ENCODE measurements around the gene GMPS. TPM values are rescaled to one million over a fixed set of nuclear protein-coding genes. Genes with fewer than 3 reads are reported as not detected.

GMPS gene
- total and polyA plus RNA-seq, 2 of the 4 experiments (the other 2 are of a cell fraction) = 33.9 to 52.5 TPM

DNA sequence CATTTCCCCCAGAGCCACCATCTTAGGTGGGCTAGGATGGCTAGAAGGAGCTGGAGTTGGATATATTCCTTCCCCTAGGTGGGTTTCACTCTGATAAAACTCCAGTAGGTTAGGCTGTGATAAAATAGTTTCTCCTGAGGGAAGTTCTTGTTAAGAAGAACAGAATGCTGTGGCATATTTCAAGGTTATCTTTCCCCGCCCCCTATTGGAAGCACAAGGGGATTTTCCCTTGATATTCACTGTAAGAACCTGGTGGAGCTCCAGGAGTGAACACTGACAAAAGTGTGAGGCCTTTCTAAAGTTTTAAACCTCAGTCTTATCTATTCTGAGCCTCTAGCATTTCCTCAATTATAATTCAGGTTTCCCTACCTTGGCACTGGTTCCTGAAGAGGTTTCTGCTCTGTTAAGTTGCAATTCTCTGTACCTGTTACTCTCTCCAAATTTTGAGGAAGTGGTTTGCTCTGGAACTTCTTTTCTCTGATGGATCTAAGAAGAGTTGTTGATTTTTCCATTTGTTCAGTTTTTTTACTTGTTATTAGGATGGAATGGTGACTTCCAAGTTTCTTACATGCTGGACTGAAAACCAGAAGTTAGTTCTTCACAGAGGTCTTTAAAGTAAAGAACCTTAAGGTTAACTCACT lies 113.5 kb downstream of the GMPS start:
- Histone ChIP-seq H3K9me1 (ENCODE audit: insufficient read depth, low read length) (no peaks in the 10 kb centered on the region), H3K27ac (ENCODE audit: insufficient read depth, low read length) (no peak overlapping the region), H3K18ac (ENCODE audit: low read depth, low read length) (no peak overlapping the region), H4K5ac (ENCODE audit: low read depth, low read length) (no peak overlapping the region), H3K14ac (replicated peaks; ENCODE audit: low read depth, low read length) (no peak overlapping the region), H2BK20ac (ENCODE audit: low read depth, low read length) (no peak overlapping the region), H3K4me2 (ENCODE audit: low read depth, low read length) (no peak overlapping the region), H2BK5ac (ENCODE audit: low read depth, low read length, poor library complexity, severe bottlenecking) (no peak overlapping the region), H3K4me1 (ENCODE audit: control insufficient read depth, insufficient read depth, low read length) (no peaks in the 10 kb centered on the region), H3K9me3 (ENCODE audit: control insufficient read depth, insufficient read depth, low read length) (no peaks in the 10 kb centered on the region), H3K4me3 (ENCODE audit: insufficient read depth, low read depth, low read length) (no peak overlapping the region), H4K91ac (ENCODE audit: insufficient read depth, low read depth, low read length) (no peak overlapping the region), H3K9ac (ENCODE audit: low read depth, low read length) (no peak overlapping the region), H3K79me1 (ENCODE audit: low read depth in 1 of 2, low read length in 2 of 2) (no peaks in the 10 kb centered on the region), H4K20me1 (ENCODE audit: insufficient read depth, low read length) (no peaks in the 10 kb centered on the region), H3K4ac (ENCODE audit: low read depth, low read length) (no peak overlapping the region), H2BK15ac (ENCODE audit: low read depth, low read length) (no peak overlapping the region), H3K56ac (ENCODE audit: extremely low read depth, insufficient read depth, low read length) (no peak overlapping the region), H2AK9ac (replicated peaks; ENCODE audit: low read depth, low read length, poor library complexity) (no peak overlapping the region), H2AFZ (replicated peaks; ENCODE audit: low read length, poor library complexity) (no peak overlapping the region), H3K27me3 (ENCODE audit: control insufficient read depth, insufficient read depth, low read length) (no peaks in the 10 kb centered on the region), H2BK120ac (ENCODE audit: low read depth, low read length) (no peak overlapping the region), H3K36me3 (ENCODE audit: control insufficient read depth, insufficient read depth, low read length) (no peaks in the 10 kb centered on the region), H3K23ac (ENCODE audit: low read depth, low read length) (no peak overlapping the region), H2AK5ac (ENCODE audit: low read depth, low read length) (no peak overlapping the region), H4K8ac (ENCODE audit: low read depth in 2 of 2, low read length in 2 of 2) (no peak overlapping the region)
- intact Hi-C loops (cut with micrococcal nuclease) = loop anchor here (5.0 kb wide), 1 partner anchor 232 kb away; no protein-coding TSS in a partner anchor
- in situ Hi-C loops (cut with MboI; ENCODE audit: low sequenced_read_pairs) = loop anchor here (25.0 kb wide), 1 partner anchor 1153 kb away; no protein-coding TSS in a partner anchor
- no CpG with 5 or more reads among the region's 1 CpG for WGBS, 2 experiments (ENCODE audit: extremely low coverage in 2 of 2, insufficient read length in 1 of 2)
- ChIA-PET POLR2A (ENCODE audit: unreplicated experiment) (no interaction called here), CTCF (no interaction called here)
- no peak for ATAC-seq (ENCODE audit: low read depth)
- no TSS peak for BruUV-seq (replicated peaks)
- DNase-seq = peak; percentile 30
- TF ChIP-seq, protein P1, sequence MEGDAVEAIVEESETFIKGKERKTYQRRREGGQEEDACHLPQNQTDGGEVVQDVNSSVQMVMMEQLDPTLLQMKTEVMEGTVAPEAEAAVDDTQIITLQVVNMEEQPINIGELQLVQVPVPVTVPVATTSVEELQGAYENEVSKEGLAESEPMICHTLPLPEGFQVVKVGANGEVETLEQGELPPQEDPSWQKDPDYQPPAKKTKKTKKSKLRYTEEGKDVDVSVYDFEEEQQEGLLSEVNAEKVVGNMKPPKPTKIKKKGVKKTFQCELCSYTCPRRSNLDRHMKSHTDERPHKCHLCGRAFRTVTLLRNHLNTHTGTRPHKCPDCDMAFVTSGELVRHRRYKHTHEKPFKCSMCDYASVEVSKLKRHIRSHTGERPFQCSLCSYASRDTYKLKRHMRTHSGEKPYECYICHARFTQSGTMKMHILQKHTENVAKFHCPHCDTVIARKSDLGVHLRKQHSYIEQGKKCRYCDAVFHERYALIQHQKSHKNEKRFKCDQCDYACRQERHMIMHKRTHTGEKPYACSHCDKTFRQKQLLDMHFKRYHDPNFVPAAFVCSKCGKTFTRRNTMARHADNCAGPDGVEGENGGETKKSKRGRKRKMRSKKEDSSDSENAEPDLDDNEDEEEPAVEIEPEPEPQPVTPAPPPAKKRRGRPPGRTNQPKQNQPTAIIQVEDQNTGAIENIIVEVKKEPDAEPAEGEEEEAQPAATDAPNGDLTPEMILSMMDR (conservative IDR thresholded peaks at IDR 0.05; ENCODE audit: low read depth, low read length) = peak; percentile 32
- no peak for TF ChIP-seq NFE2L2 (IDR thresholded peaks at IDR 0.05; ENCODE audit: low read depth, low read length)
- dilution Hi-C loops (cut with HindIII; ENCODE audit: low sequenced_read_pairs, unreplicated experiment) = no loop called here
